ENCODE results near the gene RIMS1.

DNA sequence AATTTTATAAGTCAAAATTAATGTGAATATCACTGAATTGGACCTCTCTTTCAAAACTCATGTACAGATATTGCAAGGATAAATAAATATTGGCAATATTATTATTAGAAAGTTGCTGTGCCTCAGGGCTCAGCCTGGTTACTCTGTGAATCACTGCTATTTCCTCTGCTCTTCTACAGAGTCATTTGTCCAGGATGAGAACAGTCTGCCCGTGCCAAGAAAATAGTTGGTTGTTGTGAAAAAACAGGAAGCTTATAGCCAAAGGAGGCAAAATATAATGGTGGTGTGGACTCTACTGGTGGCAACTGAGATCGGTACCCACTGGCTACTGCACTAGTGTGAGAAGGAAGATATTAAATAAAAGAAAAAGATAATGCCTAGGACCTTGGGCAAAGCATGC is 93.6 kb downstream of the RIMS1 start:
- no peak for TF ChIP-seq CTCF (conservative IDR thresholded peaks at IDR 0.05; ENCODE audit: low read depth, low read length)
- TF ChIP-seq EZH2 (IDR thresholded peaks at IDR 0.05; ENCODE audit: low read length, unreplicated experiment), result no peak

Measured in PC-3 (cell line).